Erythroblast (primary cell): ENCODE measurements around the gene CARF.

Experiments used
- GATA1 ChIP-seq: IDR thresholded peaks from 2 replicates; pipeline ENCODE4 v1.6.1; 2011; ENCODE audit warnings: low read depth, mild to moderate bottlenecking, control low read depth, low read length, moderate library complexity
- POLR2A ChIP-seq: IDR thresholded peaks from 2 replicates; pipeline ENCODE4 v1.6.1; 2011; ENCODE audit warnings: mild to moderate bottlenecking, low read length

DNA sequence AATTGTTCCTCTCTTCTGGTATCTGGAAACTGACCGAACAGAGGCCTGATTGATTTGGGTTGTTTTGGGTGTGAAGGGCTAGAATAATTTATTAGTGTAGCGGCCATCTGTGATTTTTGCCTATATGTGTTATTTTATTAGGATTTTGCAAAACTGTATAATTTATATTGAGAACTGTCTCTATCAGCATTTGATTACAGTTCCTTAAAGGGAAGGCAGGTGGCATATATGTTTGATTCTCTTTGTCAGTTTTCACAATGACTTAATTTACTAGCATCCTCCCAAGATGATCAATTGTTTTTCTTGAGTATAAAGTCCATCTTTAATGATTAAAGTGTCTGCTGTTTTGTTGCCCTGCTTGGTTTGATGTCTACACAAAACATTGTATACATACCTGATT is 107.1 kb downstream of the CARF start:
- TF ChIP-seq POLR2A (no peak), GATA1 (no peak)
